H9 (cell line): ENCODE data around the gene CHST8. TPM values are rescaled to one million over a fixed set of nuclear protein-coding genes. Genes with fewer than 3 reads are reported as not detected.

Source experiments
- DNase-seq: peaks from one replicate; pipeline ENCODE4 v3.0.0-alpha.2; 2017
- H2AFZ ChIP-seq: one replicate; pipeline ENCODE4 v1.6.1; 2013; ENCODE audit warnings: mild to moderate bottlenecking, low read length, control low read depth, moderate library complexity
- H2AK5ac ChIP-seq: 2 replicates; pipeline ENCODE4 v1.6.1; 2013; ENCODE audit warnings: low read length, control low read depth, mixed read lengths; ENCODE audit not compliant: insufficient read length
- H2BK120ac ChIP-seq: one replicate; pipeline ENCODE4 v1.6.1; 2013; ENCODE audit warnings: low read depth, mild to moderate bottlenecking, low read length, control low read depth, inconsistent platforms; ENCODE audit not compliant: poor library complexity, severe bottlenecking
- H2BK12ac ChIP-seq: 2 replicates; pipeline ENCODE4 v1.6.1; 2013; ENCODE audit warnings: low read length, control low read depth, mixed read lengths, low read depth; ENCODE audit not compliant: insufficient read length
- H2BK15ac ChIP-seq: 2 replicates; pipeline ENCODE4 v1.6.1; 2013; ENCODE audit warnings: low read depth, low read length, control low read depth
- H2BK20ac ChIP-seq: one replicate; pipeline ENCODE4 v1.6.1; 2013; ENCODE audit warnings: low read depth, mild to moderate bottlenecking, low read length, control low read depth, inconsistent platforms; ENCODE audit not compliant: poor library complexity, severe bottlenecking
- H2BK5ac ChIP-seq: 2 replicates; pipeline ENCODE4 v1.6.1; 2013; ENCODE audit warnings: low read length, control low read depth, mixed read lengths; ENCODE audit not compliant: insufficient read length
- H3K14ac ChIP-seq: 2 replicates; pipeline ENCODE4 v1.6.1; 2013; ENCODE audit warnings: low read length, control low read depth; ENCODE audit not compliant: insufficient read depth
- H3K18ac ChIP-seq: 2 replicates; pipeline ENCODE4 v1.6.1; 2013; ENCODE audit warnings: low read depth, mild to moderate bottlenecking, mixed read lengths, low read length, control low read depth; ENCODE audit not compliant: insufficient read length
- H3K23ac ChIP-seq: 2 replicates; pipeline ENCODE4 v1.6.1; 2013; ENCODE audit warnings: low read length, control low read depth, mixed read lengths, low read depth; ENCODE audit not compliant: insufficient read length
- H3K23me2 ChIP-seq: 2 replicates; pipeline ENCODE4 v1.6.1; 2013; ENCODE audit warnings: low read depth, mild to moderate bottlenecking, mixed read lengths, low read length, control low read depth; ENCODE audit not compliant: insufficient read length, poor library complexity, severe bottlenecking
- H3K27ac ChIP-seq: 2 replicates; pipeline ENCODE4 v1.5.1; 2013; ENCODE audit warnings: low read length, control low read depth, mixed read lengths, low read depth; ENCODE audit not compliant: insufficient read length
- H3K27me3 ChIP-seq: 2 replicates; pipeline ENCODE4 v1.6.1; 2013; ENCODE audit warnings: low read length, control low read depth, inconsistent platforms; ENCODE audit not compliant: insufficient read depth
- H3K4ac ChIP-seq: 2 replicates; pipeline ENCODE4 v1.6.1; 2013; ENCODE audit warnings: low read depth, mild to moderate bottlenecking, control low read depth, inconsistent platforms, low read length, moderate library complexity
- H3K4me1 ChIP-seq: 2 replicates; pipeline ENCODE4 v1.6.1; 2013; ENCODE audit warnings: low read length, control low read depth, inconsistent platforms; ENCODE audit not compliant: insufficient read depth
- H3K4me2 ChIP-seq: 2 replicates; pipeline ENCODE4 v1.6.1; 2013; ENCODE audit warnings: low read length, control low read depth, mixed read lengths; ENCODE audit not compliant: insufficient read length, insufficient read depth
- H3K56ac ChIP-seq: 2 replicates; pipeline ENCODE4 v1.6.1; 2013; ENCODE audit warnings: low read depth, mild to moderate bottlenecking, mixed read lengths, low read length, control low read depth; ENCODE audit not compliant: insufficient read length
- H3K79me1 ChIP-seq: 2 replicates; pipeline ENCODE4 v1.6.1; 2013; ENCODE audit warnings: low read depth, mild to moderate bottlenecking, moderate library complexity, low read length, control low read depth, inconsistent platforms; ENCODE audit not compliant: insufficient read depth, poor library complexity, severe bottlenecking
- H3K79me2 ChIP-seq: 2 replicates; pipeline ENCODE4 v1.6.1; 2013; ENCODE audit warnings: low read length, control low read depth, inconsistent platforms; ENCODE audit not compliant: insufficient read depth
- H3K9ac ChIP-seq: 2 replicates; pipeline ENCODE4 v1.6.1; 2013; ENCODE audit warnings: low read length, control low read depth, mixed read lengths; ENCODE audit not compliant: insufficient read length; ENCODE audit errors: extremely low read depth
- H3K9me3 ChIP-seq: one replicate; pipeline ENCODE4 v1.6.1; 2013; ENCODE audit warnings: low read depth, low read length, inconsistent platforms; ENCODE audit not compliant: control insufficient read depth
- H3T11ph ChIP-seq: one replicate; pipeline ENCODE4 v1.6.1; 2013; ENCODE audit warnings: mild to moderate bottlenecking, low read length, control low read depth, inconsistent platforms
- H4K20me1 ChIP-seq: one replicate; pipeline ENCODE4 v1.6.1; 2013; ENCODE audit not compliant: control insufficient read depth, insufficient read length, insufficient read depth
- H4K5ac ChIP-seq: 2 replicates; pipeline ENCODE4 v1.6.1; 2013; ENCODE audit warnings: low read depth, mild to moderate bottlenecking, mixed read lengths, low read length, control low read depth; ENCODE audit not compliant: insufficient read length
- H4K8ac ChIP-seq: replicated peaks from 2 replicates; pipeline ENCODE4 v1.6.1; 2013; ENCODE audit warnings: low read length, control low read depth, mixed read lengths, low read depth; ENCODE audit not compliant: insufficient read length
- H4K91ac ChIP-seq: 2 replicates; pipeline ENCODE4 v1.6.1; 2013; ENCODE audit warnings: low read depth, mild to moderate bottlenecking, moderate library complexity, mixed read lengths, low read length, control low read depth; ENCODE audit not compliant: insufficient read length
- H3K27ac Mint-ChIP-seq, 3 experiments: 2 replicates in 2 of 3; 3 replicates in 1 of 3; pipeline ENCODE4 v1.8.0; 2020 to 2021; ENCODE audit warnings: mixed read lengths in 3 of 3, mild to moderate bottlenecking in 1 of 3, moderate library complexity in 1 of 3
- H3K27me3 Mint-ChIP-seq: 2 replicates; pipeline ENCODE4 v1.8.0; 2021; ENCODE audit warnings: low read depth, mild to moderate bottlenecking, moderate library complexity, mixed read lengths
- H3K36me3 Mint-ChIP-seq, 3 experiments: 2 replicates in 2 of 3; 3 replicates in 1 of 3; pipeline ENCODE4 v1.8.0; 2020 to 2021; ENCODE audit warnings: low read depth in 3 of 3, mixed read lengths in 3 of 3; ENCODE audit not compliant: insufficient read depth in 1 of 3
- H3K4me1 Mint-ChIP-seq, 2 experiments: 2 replicates each; pipeline ENCODE4 v1.8.0; 2020; ENCODE audit warnings: mixed read lengths in 2 of 2
- H3K4me3 Mint-ChIP-seq, 2 experiments: 2 replicates in 1 of 2; 3 replicates in 1 of 2; pipeline ENCODE4 v1.8.0; 2020 to 2021; ENCODE audit warnings: mild to moderate bottlenecking in 2 of 2, mixed read lengths in 2 of 2, moderate library complexity in 1 of 2
- H3K9me3 Mint-ChIP-seq, 2 experiments: 2 replicates in 1 of 2; 3 replicates in 1 of 2; pipeline ENCODE4 v1.8.0; 2020; ENCODE audit warnings: mild to moderate bottlenecking in 2 of 2, mixed read lengths in 2 of 2, moderate library complexity in 1 of 2
- WGBS: extraction: QIAGEN DNeasy Blood & Tissue Kit; methylation state at CpG from one replicate; pipeline ENCODE4 v1.1.7; 2013; ENCODE audit warnings: missing lambda C conversion rate, low lambda C conversion rate, mixed read lengths; ENCODE audit not compliant: insufficient read length; ENCODE audit errors: extremely low coverage; 5-methylcytosine and 5-hydroxymethylcytosine counted together
- total RNA-seq: library from RNA; stranded (reverse); gene quantifications from 2 replicates; pipeline ENCODE4 v1.2.1, GENCODE V29; 2021
- TF ChIP-seq, protein P1 (sequence below): fragments of 200-600 bp; sonication (generic); conservative IDR thresholded peaks from 3 replicates; pipeline ENCODE4 v1.8.0; 2021; ENCODE audit warnings: antibody characterized with exemption, mild to moderate bottlenecking

Gene CHST8
- total RNA-seq, 1 experiment from 2014 or later = 5.1 TPM

DNA sequence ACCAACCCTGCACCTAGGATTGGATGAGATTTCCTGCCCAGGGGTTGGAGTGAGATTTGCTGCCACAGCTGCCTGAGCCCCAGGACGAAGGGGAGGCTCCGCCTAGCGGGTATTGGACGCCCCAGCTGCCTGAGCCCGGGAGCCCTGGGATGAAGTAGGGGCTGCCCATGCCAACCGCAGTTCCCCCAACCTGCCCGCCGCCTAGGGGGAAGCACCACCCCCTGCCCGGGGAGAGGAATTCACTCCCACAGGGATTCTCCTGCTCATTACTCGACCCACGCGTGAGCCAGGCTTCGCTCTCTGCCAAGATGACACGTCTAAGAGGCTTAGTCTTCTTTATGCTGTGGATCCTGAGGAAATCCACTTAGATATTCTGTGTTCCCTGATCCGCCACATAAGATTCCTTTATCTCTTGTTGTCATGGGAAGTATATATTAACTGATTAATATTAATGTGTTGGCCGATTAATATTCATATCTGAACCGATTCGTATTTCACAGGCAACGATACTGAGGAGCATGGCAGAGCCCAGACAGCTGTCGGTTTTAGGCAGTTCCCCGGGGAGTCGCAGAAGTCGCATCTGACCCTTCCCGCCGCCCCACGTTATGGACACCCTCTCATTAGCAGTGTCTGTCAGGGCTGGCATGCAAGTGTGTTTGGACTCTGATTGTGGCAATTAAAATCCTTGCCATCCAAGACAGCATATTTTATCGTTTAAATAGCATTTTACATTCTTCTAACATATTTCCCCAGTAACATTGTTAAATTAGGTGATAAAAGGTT lies 130.5 kb downstream of the CHST8 start:
- Histone ChIP-seq H2AK5ac (no peak overlapping the region), H2BK15ac (no peak overlapping the region), H3K23me2 (no peaks in the 10 kb centered on the region), H4K8ac (no peak overlapping the region), H4K20me1 (no peaks in the 10 kb centered on the region), H3T11ph (no peak overlapping the region), H3K56ac (no peak overlapping the region), H3K27me3 (no peaks in the 10 kb centered on the region), H4K91ac (no peak overlapping the region), H3K18ac (no peak overlapping the region), H3K79me2 (no peaks in the 10 kb centered on the region), H3K79me1 (no peaks in the 10 kb centered on the region), H3K27ac (no peak overlapping the region), H2BK12ac (no peak overlapping the region), H3K4ac (no peak overlapping the region), H3K14ac (no peak overlapping the region), H3K23ac (no peak overlapping the region), H2BK20ac (no peak overlapping the region), H3K9me3 (no peaks in the 10 kb centered on the region), H2BK5ac (no peak overlapping the region), H3K4me2 (no peak overlapping the region), H3K4me1 (no peaks in the 10 kb centered on the region), H3K9ac (no peak overlapping the region), H4K5ac (no peak overlapping the region), H2BK120ac (no peak overlapping the region), H2AFZ (no peak overlapping the region)
- TF ChIP-seq, protein P1, sequence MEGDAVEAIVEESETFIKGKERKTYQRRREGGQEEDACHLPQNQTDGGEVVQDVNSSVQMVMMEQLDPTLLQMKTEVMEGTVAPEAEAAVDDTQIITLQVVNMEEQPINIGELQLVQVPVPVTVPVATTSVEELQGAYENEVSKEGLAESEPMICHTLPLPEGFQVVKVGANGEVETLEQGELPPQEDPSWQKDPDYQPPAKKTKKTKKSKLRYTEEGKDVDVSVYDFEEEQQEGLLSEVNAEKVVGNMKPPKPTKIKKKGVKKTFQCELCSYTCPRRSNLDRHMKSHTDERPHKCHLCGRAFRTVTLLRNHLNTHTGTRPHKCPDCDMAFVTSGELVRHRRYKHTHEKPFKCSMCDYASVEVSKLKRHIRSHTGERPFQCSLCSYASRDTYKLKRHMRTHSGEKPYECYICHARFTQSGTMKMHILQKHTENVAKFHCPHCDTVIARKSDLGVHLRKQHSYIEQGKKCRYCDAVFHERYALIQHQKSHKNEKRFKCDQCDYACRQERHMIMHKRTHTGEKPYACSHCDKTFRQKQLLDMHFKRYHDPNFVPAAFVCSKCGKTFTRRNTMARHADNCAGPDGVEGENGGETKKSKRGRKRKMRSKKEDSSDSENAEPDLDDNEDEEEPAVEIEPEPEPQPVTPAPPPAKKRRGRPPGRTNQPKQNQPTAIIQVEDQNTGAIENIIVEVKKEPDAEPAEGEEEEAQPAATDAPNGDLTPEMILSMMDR = no peak
- no CpG with 5 or more reads among the region's 27 CpGs for WGBS
- Mint-ChIP-seq H3K27me3 (peaks cover 4% of the 10 kb centered on the region; the same call in 1 of the 2 replicates), H3K36me3 (no peaks in the 10 kb centered on the region; a peak in 1 of 7 replicates), H3K27ac (no peak overlapping the region), H3K9me3 (no peaks in the 10 kb centered on the region), H3K4me3 (no peak overlapping the region), H3K4me1 (peaks cover 0 to 3% of the 10 kb centered on the region in 2 experiments; a peak in 1 of 4 replicates)
- no peak for DNase-seq
